ENCODE measurements around the gene TBC1D2.

Gene TBC1D2

GRCh38 chr9:98216391-98216790 lies 39.1 kb downstream of the TBC1D2 start:
- no peaks in the 10 kb centered on the region for H3K9me2 ChIP-seq (ENCODE audit: low read depth, low read length)
- H3K9ac ChIP-seq (ENCODE audit: low read length) = no peak overlapping the region
- no peak overlapping the region for H3K4me3 ChIP-seq (ENCODE audit: low read depth, low read length, poor library complexity, severe bottlenecking)
- H3K36me3 ChIP-seq (ENCODE audit: insufficient read depth, low read length) = no peaks in the 10 kb centered on the region
- H3K9me3 ChIP-seq (ENCODE audit: low read length) = no peaks in the 10 kb centered on the region
- no peaks in the 10 kb centered on the region for H3K4me1 ChIP-seq (ENCODE audit: insufficient read depth, low read length, severe bottlenecking)
- H3F3A ChIP-seq (ENCODE audit: insufficient read depth, low read length) = no peaks in the 10 kb centered on the region
- H3K79me2 ChIP-seq (ENCODE audit: insufficient read depth, low read length) = no peaks in the 10 kb centered on the region
- no peak overlapping the region for H3K27ac ChIP-seq (ENCODE audit: low read depth, low read length, poor library complexity, severe bottlenecking)
- TF ChIP-seq EZH2 (IDR thresholded peaks at IDR 0.05; ENCODE audit: borderline replicate concordance, low read length) = no peak
- TF ChIP-seq CTCF (IDR thresholded peaks at IDR 0.05; ENCODE audit: low read length) = no peak
- no peaks in the 10 kb centered on the region for H3K27me3 ChIP-seq (ENCODE audit: insufficient read depth, low read length)
- no peak overlapping the region for H2AFZ ChIP-seq (ENCODE audit: low read length)
- no peaks in the 10 kb centered on the region for H4K20me1 ChIP-seq (ENCODE audit: insufficient read depth, low read length)
- H3K4me2 ChIP-seq (ENCODE audit: low read length) = no peak overlapping the region

GRCh38 chr9:98215821-98216220 lies 39.6 kb downstream of the TBC1D2 start:
- H3K4me3 ChIP-seq (ENCODE audit: low read depth, low read length, poor library complexity, severe bottlenecking) = no peak overlapping the region
- no peaks in the 10 kb centered on the region for H3K36me3 ChIP-seq (ENCODE audit: insufficient read depth, low read length)
- H3F3A ChIP-seq (ENCODE audit: insufficient read depth, low read length) = no peaks in the 10 kb centered on the region
- H3K9ac ChIP-seq (ENCODE audit: low read length) = no peak overlapping the region
- H4K20me1 ChIP-seq (ENCODE audit: insufficient read depth, low read length) = no peaks in the 10 kb centered on the region
- no peak overlapping the region for H2AFZ ChIP-seq (ENCODE audit: low read length)
- H3K27ac ChIP-seq (ENCODE audit: low read depth, low read length, poor library complexity, severe bottlenecking) = no peak overlapping the region
- no peak overlapping the region for H3K4me2 ChIP-seq (ENCODE audit: low read length)
- H3K79me2 ChIP-seq (ENCODE audit: insufficient read depth, low read length) = no peaks in the 10 kb centered on the region
- no peaks in the 10 kb centered on the region for H3K4me1 ChIP-seq (ENCODE audit: insufficient read depth, low read length, severe bottlenecking)
- no peaks in the 10 kb centered on the region for H3K27me3 ChIP-seq (ENCODE audit: insufficient read depth, low read length)
- TF ChIP-seq EZH2 (IDR thresholded peaks at IDR 0.05; ENCODE audit: borderline replicate concordance, low read length) (no peak), CTCF (IDR thresholded peaks at IDR 0.05; ENCODE audit: low read length) (peak; percentile 60)
- no peaks in the 10 kb centered on the region for H3K9me2 ChIP-seq (ENCODE audit: low read depth, low read length)
- H3K9me3 ChIP-seq (ENCODE audit: low read length) = no peaks in the 10 kb centered on the region

DNA sequence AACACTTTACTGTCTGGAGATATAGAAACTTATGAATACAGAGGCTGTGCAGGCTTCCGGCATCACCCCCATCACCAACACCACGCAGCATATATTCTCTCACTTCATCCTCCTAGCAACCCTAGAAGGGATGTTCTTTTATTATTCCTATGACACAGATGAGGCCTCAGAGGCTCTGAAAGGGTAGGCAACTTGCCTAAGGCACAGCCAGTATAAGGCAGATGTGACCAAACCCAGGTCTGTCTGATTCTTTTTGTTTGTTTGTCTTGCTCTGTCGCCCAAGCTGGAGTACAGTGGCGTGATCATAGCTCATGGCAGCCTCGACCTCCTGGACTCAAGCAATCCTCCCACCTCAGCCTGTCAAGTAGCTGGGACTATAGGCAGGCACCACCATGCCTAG lies 40.2 kb downstream of the TBC1D2 start:
- H3K4me3 ChIP-seq (ENCODE audit: low read depth, low read length, poor library complexity, severe bottlenecking) = no peak overlapping the region
- no peaks in the 10 kb centered on the region for H3K9me2 ChIP-seq (ENCODE audit: low read depth, low read length)
- no peaks in the 10 kb centered on the region for H3F3A ChIP-seq (ENCODE audit: insufficient read depth, low read length)
- H4K20me1 ChIP-seq (ENCODE audit: insufficient read depth, low read length) = no peaks in the 10 kb centered on the region
- no peaks in the 10 kb centered on the region for H3K9me3 ChIP-seq (ENCODE audit: low read length)
- H3K4me2 ChIP-seq (ENCODE audit: low read length) = no peak overlapping the region
- no peaks in the 10 kb centered on the region for H3K36me3 ChIP-seq (ENCODE audit: insufficient read depth, low read length)
- H3K27ac ChIP-seq (ENCODE audit: low read depth, low read length, poor library complexity, severe bottlenecking) = no peak overlapping the region
- no peaks in the 10 kb centered on the region for H3K4me1 ChIP-seq (ENCODE audit: insufficient read depth, low read length, severe bottlenecking)
- TF ChIP-seq CTCF (IDR thresholded peaks at IDR 0.05; ENCODE audit: low read length) = no peak
- no peak for TF ChIP-seq EZH2 (IDR thresholded peaks at IDR 0.05; ENCODE audit: borderline replicate concordance, low read length)
- H3K27me3 ChIP-seq (ENCODE audit: insufficient read depth, low read length) = no peaks in the 10 kb centered on the region
- no peaks in the 10 kb centered on the region for H3K79me2 ChIP-seq (ENCODE audit: insufficient read depth, low read length)
- no peak overlapping the region for H2AFZ ChIP-seq (ENCODE audit: low read length)
- H3K9ac ChIP-seq (ENCODE audit: low read length) = no peak overlapping the region
